HG03135 (cell line): ENCODE data around the gene ATP5F1A.

Experiments
- ATAC-seq: cut with Tn5 transposase; IDR thresholded peaks from one replicate; pipeline ENCODE4 v1.9.1; 2021; ENCODE audit warnings: mild to moderate bottlenecking, moderate library complexity; ENCODE audit not compliant: unreplicated experiment

The ATP5F1A gene

DNA sequence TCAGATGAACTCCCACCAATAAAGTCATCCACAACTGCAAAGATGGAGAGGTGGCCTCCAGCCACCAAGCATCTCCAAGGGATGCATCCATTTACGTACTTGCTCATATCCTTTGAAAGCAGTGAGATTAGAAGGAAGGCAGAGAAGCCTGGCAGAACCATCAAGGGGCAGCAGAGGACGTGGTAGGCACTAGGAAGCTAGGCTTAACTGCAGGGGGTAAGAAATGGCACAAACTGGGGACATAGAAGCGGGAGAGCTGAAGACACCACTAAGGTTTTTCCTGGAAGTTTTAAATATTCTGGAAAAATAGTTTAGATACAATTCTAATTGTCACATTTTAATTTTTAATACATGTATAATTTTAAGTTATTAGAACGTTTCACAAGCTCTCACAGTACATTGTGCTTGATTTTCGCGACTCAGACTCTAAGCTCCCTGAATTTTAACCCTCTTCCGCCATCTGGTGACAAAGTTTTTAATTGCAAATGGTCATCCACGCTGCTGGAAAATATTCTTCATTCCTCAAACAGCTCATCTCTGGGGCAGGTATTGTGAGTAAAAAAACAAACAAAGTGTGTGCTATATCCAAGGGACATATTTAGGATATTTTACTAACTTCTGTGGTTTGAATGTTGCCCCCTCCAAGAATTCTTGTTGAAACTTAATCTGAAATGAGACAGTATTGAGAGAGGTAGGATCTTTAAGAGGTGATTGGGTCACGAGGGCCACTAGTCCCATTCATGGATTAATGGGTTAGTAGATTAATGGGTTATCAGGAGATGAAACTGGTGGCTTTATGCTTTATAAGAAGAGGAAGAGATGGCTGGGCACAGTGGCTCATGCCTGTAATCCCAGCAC lies 24.4 kb downstream of the ATP5F1A start:
- no peak for ATAC-seq

- ATAC-seq, result no peak
Observed at GRCh38 chr18:46072959-46073358, 25.1 kb downstream of the ATP5F1A start.

GRCh38 chr18:46072376-46072867 lies 25.7 kb downstream of the ATP5F1A start:
- ATAC-seq, result no peak

DNA sequence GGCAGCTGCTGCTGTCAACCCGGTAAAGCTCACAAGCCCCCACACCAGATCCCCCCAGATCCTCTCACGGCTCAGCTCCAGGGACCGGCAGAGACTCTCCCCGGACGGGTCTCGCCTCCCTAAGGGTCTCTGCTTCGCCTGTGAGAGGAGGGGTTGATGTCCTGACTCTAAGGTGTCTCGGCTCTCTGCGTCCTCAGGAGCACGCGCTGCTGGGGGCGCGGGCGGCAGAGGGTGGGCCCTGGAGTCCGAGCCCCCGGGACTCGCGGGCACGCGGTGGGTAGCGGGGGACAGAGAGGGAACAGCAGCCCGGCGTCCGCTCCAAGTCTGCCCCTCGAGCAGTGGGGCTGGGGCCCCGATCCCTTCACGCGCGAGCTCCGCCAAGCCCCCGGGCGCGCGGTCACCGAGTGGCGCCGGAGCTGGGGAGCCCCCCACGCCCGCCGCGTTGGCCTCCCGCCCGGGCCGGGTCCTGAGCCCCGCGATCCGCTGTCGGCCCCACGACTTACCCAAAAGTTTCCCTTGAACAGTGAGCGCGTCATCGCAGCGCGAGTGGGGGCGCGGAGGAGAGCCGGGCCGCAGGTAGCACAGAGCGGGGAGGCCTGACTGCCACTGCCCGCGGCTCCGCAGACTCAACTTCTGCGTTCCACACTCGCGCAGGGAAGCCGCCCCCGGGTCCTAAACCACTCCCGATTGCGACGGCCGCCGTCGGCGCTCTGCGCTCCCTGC lies 26.3 kb downstream of the ATP5F1A start, which contains the start of gene PSTPIP2:
Gene PSTPIP2 (minus strand): TSS at position 608 of the 723 bp plus-strand sequence. CDS start 72 bp downstream, at position 536.
- peak; percentile 66 for ATAC-seq

DNA sequence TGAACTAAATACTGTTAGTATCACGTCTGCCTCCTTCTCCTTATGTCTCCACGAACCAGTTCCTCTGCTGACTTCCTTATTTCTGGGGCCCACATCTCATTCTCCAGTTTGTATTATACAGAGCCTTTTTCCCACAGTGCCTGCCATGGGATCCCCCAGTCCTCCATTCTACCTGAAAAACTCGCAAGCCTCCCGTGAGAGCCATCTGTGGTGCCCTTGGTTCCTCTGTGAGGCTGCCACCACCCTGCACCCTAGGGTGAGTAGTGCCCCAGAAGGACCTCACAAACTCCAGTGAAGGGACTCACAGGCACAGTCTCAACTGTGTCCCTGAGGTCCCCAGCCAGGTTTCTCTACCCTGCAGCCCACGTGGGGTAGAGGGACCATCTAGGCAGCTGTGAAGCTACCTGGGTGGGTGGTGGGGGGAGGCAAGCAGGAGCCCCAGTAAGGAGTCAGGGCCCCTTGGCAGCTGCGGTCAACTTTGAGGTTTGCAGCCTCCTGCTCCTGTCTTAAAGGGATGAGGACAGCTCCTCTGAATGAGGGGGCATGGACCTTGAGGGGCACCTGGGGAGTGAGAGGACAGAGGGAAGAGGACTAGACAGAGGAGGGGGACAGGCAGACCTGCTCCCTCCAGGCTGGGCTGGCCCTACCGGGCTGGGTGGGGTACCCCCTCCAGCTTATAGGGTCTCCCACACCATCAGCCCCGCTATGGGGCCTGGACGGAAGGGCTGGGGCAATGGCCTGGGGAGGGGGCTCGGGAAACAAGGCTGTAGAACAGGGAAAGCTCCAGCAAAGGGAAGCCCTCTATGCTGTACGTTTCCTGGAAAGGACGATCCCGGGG lies 27.1 kb downstream of the ATP5F1A start:
- ATAC-seq, result no peak

DNA sequence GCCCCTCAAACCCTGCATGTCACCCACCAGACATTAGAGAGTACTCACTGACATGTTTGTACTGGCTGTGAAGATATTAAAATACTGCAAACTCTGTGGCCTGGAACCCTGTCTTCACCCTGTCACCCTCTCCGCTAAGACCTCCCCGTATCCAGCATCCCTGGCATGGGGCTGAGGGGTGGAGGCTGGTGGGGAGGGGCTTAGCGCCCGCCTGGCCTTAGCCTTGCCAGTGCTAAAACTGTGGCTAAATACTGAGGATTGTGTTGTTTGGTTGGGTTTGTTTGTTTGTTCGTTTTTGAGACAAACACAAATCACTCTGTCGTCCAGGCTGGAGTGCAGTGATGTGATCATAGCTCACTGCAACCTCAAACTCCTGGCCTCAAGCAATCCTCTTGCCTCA lies 27.9 kb downstream of the ATP5F1A start:
- no peak for ATAC-seq

DNA sequence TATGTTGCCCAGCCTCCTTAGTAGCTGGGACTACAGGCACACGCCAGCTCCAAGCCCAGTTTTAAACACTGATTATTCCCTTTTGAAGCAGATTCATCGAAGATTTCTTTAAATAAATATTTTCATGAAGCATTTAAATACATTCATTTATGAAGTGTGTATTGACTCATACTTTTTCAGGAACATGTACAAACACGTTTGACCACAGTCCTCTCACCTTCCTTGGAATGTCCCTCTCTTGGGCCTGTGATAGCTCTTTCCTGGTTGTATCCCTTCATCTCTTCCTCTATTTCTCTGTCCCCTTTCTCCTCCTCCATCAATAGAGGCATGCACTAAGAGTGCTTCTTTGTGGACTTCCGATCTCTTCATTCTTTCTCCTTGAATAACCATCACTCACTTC lies 28.6 kb downstream of the ATP5F1A start:
- no peak for ATAC-seq

DNA sequence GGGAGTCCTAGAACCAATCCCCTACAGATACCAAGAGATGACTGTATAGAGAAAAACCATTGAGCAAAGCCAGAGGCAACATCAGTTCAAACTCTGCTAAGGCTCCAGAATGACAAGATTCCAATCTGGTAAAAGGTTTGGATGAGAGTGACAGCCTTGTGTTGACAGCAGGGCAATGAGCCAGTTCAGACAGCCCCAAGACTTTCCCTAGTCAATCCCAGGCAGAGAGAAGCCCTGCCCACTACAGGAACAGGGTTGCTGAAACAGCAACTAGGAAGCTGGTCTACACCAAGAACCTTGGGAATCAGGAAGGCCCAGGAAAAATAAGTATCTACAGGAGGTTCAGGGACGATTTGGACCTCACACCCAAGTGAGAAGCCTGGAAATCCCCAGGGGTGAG lies 29.3 kb downstream of the ATP5F1A start:
- no peak for ATAC-seq

DNA sequence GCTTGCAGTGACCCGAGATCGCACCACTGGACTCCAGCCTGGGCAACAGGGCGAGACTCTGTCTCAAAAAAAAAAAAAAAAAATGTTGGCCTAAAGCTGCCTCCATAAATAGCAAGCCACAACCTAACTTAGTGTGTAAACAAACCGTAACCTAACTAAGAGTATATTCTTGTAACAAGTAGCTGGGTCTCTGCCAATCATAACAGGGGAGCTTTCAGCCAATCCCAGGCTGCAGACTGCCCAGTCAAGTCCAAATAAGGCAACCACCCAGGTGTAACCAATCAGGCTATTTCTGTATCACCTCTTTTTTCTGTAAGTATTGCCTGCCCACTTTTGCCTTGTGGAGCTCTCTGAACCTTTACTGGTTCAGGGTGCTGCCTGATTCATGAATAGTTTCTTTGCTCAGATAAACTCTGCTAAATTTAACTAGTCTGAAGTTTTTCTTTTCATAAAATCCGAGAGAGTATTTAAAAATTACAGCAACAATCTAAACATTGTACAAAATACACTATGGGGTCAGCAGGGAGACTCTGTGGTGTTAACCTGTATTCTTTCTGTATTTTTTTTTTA lies 30.6 kb downstream of the ATP5F1A start:
- no peak for ATAC-seq

- ATAC-seq, result no peak
Observed at GRCh38 chr18:46062781-46063180, 35.3 kb downstream of the ATP5F1A start.

GRCh38 chr18:46061796-46062195 lies 36.3 kb downstream of the ATP5F1A start:
- no peak for ATAC-seq

DNA sequence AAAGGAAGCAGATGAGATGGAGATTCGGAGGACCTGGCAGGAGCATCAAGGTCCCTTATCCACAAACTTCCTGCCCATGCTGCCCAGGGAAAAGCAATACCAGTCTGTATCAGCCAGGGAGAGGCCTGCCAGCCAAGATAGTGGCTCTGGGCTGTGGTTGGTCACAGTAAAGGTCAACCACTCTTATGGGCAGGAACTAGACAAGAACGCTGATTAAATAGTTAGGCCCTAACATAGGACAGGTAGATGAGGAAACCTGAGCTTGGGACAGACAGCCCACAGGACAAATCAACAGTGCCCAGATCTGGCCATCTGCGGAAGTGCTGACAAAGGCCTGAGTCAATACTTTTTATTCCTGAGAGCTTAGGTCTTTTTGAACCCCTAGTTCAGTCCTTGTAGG lies 36.7 kb downstream of the ATP5F1A start:
- no peak for ATAC-seq

DNA sequence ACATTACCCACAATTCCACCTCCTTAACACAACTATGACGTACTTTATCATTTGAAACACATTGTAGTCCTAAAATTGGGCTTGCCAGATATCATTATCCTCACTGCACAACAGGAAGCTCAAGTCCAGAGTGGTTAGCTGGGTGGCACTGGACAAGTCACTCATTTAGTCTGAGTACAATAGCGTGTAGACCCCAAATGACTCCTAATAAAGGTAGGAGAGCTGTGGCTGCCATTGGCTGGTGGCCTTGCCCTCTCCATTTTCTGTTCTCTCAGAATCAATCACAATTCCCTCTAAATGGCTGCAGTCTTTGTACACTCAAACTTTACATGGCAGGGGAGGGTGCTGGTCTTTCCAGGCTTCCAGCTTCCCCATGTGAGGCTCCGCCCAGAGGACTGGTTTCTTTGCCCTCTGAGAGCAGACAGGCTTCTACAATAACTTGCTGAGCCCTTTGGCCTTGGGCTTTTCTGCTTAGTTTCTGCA lies 37.7 kb downstream of the ATP5F1A start:
- ATAC-seq, result no peak

DNA sequence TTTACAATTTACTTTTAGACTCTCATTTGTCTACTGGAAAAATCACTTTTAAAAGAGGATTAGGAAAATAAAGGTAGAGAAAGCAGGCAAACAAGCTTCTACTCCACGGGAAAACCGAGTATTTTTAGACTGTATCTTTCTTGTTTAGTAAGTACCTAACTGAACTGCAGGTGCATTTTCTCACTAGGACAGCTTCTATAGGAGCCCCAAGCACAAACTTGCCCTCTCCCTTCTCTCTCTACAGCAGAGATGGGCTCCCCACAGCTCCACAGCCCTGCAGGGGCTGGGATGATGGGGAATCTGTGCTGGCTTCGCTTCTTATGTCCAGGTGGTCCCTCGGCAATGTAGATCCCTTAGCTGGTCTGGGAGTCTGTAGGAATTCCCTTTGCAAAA lies 42.3 kb downstream of the ATP5F1A start:
- ATAC-seq, result no peak

DNA sequence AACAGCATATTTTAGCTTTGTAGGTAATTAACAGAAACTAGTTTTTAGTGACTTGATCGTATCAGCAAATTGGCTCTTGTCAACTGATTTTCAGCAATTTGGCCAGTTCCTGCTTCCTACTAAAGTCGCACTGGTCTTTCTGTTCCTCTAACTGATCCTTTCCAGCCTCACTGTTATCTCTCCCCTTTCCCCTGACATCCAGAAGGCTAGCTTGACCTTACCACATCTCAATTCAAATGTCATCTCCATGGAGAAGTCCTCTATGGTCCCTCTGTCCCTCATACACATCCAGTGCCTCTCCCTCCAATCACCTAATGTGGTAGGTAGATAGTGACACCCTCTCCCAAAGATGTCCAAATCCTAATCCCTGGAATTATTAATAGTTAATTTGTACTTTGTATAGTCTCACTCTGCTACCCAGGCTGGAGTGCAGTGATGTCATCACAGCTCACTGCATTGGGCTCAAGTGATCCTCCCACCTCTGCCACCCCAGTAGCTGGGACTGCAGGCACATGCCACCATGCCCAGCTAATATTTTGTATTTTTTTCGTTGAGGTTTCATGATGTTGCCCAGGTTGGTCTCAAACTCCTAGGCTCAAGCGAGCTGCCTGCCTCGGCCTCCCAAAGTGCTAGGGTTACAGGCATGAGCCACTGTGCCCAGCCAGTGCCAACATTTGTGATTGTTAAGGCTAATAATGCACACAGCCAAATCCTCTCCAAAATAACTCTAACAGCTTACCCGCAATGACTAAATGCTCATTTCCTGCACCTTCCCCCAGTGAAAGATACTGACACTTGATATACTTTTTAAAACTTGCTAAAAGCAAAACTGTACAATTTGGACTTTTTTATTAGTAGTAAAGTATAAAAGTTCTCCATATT lies 42.9 kb downstream of the ATP5F1A start:
- no peak for ATAC-seq

GRCh38 chr18:46053368-46054095 lies 44.6 kb downstream of the ATP5F1A start:
- no peak for ATAC-seq

DNA sequence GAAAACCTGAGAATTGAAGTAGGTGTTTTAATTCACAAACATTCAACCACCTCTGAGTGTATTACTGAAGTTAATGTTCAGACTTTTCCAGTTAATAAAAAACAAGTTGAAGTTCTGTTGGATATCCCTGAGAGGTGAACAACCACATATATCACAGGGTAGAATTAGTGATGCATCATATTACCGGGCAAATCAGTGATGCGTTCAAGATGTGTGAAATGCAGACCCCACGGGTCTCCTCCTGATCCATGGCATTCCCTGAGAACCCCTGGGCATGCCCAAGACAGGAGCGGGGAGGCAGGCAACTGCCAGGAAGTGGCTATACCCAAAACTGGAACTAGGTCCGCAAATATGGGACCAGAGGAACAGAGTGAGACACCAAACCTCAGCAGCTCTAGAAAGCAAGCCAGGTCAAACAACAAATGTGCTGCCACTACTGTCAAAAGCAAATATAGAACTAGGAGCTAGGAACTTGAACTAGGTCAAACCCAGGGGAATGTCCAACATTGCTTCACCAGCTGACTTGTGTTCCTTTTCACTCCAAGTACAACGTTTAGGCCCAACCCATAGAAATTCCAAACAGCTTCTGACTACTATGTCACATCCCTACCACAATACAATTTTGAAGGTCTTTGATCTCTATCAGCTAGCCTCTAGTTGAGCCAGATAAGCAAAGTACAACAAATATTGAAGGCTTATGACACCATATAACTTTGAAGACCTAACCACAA lies 46.2 kb downstream of the ATP5F1A start:
- no peak for ATAC-seq

DNA sequence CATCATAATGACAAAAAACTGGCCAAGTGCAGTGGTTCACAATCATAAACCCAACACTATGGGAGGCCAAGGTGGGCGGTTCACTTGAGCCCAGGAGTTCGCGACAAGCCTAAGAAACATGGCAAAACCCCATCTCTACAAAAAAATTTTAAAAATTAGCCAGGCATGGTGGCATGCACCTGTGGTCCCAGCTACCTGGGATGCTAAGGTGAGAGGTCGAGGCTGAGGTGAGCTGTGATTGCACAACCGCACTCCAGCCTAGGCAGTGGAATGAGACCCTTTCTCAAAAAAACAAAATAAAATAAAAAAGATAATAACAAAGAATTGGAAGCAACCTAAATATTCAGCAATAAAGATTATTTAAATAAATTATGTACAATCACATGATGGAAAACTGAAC lies 47.8 kb downstream of the ATP5F1A start:
- ATAC-seq, result no peak
